Breast epithelium (tissue), 4 donors: ENCODE data around the gene SAP30BP. TPM values are rescaled to one million over a fixed set of nuclear protein-coding genes. Genes with fewer than 3 reads are reported as not detected.

ENCODE experiments used
- DNase-seq, 2 donors: peaks; one replicate each; pipeline ENCODE4 v3.0.0-alpha.2; 2019; ENCODE audit warnings: low spot score in 2 of 2
- H3K27ac ChIP-seq, 2 donors: fragments of 200-600 bp; sonication (generic) in 1 of 2; one replicate each; pipeline ENCODE4 v1.5.1; 2016 to 2019; ENCODE audit warnings: mild to moderate bottlenecking in 1 of 2
- H3K27me3 ChIP-seq, 2 donors: fragments of 200-600 bp; sonication (generic) in 1 of 2; one replicate each; pipeline versions ENCODE4 v1.5.1 to v1.6.0; 2017 to 2019; ENCODE audit warnings: control low read depth in 1 of 2, mild to moderate bottlenecking in 1 of 2
- H3K36me3 ChIP-seq: fragments of 200-600 bp; one replicate; pipeline ENCODE4 v1.5.1; 2019
- H3K4me1 ChIP-seq, 2 donors: fragments of 200-600 bp; sonication (generic); one replicate each; pipeline ENCODE4 v1.5.1; 2016 to 2019; ENCODE audit warnings: control low read depth in 1 of 2
- H3K4me3 ChIP-seq, 3 donors: fragments of 200-600 bp; sonication (generic); 1 replicate in 2 of 3; 2 replicates in 1 of 3; pipeline ENCODE4 v1.5.1; 2016 to 2019; ENCODE audit warnings: mild to moderate bottlenecking in 3 of 3, moderate library complexity in 2 of 3
- H3K9me3 ChIP-seq, 2 donors: fragments of 200-600 bp; sonication (generic) in 1 of 2; one replicate each; pipeline ENCODE4 v1.5.1; 2016 to 2019; ENCODE audit warnings: control low read depth in 1 of 2
- POLR2A ChIP-seq: fragments of 450-650 bp; IDR thresholded peaks from one replicate; pipeline ENCODE4 v1.6.1; 2016; ENCODE audit warnings: antibody characterized with exemption, mild to moderate bottlenecking, moderate library complexity
- POLR2AphosphoS5 ChIP-seq, 3 donors: sonication (generic); formaldehyde crosslinking; IDR thresholded peaks; one replicate each; pipeline ENCODE4 v1.6.1; 2017; ENCODE audit warnings: antibody characterized with exemption in 3 of 3
- intact Hi-C: fragments of 100-400 bp; cut with DNase I; formaldehyde crosslinking; loops from one replicate; pipeline ENCODE4 v1.15.1; 2023; ENCODE audit warnings: low total_unique reads
- total RNA-seq, 3 donors: library from RNA; depleted of rRNA; stranded (reverse); fragments of >200 nt; gene quantifications; one replicate each; pipeline ENCODE4 v1.1.0, GENCODE V29; 2016
- TF ChIP-seq, protein P1 (sequence below), 3 donors: fragments of 450-650 bp; IDR thresholded peaks; one replicate each; pipeline ENCODE4 v1.5.1; 2016 to 2017; ENCODE audit warnings: antibody characterized with exemption in 3 of 3, mild to moderate bottlenecking in 3 of 3, moderate library complexity in 3 of 3

Gene SAP30BP
- total RNA-seq, 3 donors from 2014 or later, result 68.3 to 89.5 (median 86.1) TPM

DNA sequence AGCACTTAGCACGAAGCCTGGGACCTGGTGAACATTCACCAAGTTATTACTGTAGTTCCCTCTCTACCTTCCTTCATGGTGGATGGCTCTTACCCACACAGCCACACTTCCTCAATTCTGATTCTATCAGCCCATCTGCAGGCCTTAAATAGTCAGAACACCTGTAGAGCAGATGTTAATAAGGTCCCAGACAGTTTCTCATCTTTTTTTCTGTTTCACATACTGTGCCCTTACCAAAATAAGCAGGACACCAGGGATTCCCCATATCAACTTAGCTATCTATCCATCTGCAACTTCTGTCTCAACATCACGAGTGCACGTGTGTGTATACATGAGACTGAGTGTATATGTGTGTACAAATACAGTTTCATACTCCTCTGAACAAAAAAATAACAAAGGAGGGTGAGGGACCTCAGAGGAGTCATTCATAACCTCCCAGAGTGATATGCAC, 3.0 kb upstream of the SAP30BP start:
- no peaks in the 10 kb centered on the region for H3K36me3 ChIP-seq

DNA sequence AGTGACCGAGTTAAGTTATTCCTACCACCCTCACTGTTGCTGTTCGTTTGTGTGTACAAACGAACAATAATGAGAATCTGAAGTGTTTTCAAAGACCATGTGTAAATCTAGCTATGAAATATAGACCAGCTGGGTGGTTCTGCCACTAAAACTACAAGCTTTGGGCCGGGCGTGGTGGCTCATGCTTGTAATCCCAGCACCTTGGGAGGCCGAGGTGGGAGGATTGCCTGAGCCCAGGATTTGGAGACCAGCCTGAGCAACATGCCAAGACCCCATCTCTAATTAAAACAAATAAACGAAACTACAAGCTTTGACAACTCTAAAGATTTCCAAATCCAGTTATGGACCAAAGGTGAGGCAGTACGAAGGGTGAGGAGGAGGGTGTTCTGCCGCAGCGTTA, 1.2 kb upstream of the SAP30BP start:
- intact Hi-C loops, result no loop called here
- TF ChIP-seq POLR2AphosphoS5 (IDR thresholded peaks at IDR 0.05) (no peak), POLR2A (no peak)
- TF ChIP-seq, protein P1, sequence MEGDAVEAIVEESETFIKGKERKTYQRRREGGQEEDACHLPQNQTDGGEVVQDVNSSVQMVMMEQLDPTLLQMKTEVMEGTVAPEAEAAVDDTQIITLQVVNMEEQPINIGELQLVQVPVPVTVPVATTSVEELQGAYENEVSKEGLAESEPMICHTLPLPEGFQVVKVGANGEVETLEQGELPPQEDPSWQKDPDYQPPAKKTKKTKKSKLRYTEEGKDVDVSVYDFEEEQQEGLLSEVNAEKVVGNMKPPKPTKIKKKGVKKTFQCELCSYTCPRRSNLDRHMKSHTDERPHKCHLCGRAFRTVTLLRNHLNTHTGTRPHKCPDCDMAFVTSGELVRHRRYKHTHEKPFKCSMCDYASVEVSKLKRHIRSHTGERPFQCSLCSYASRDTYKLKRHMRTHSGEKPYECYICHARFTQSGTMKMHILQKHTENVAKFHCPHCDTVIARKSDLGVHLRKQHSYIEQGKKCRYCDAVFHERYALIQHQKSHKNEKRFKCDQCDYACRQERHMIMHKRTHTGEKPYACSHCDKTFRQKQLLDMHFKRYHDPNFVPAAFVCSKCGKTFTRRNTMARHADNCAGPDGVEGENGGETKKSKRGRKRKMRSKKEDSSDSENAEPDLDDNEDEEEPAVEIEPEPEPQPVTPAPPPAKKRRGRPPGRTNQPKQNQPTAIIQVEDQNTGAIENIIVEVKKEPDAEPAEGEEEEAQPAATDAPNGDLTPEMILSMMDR (IDR thresholded peaks at IDR 0.05), result no peak
- DNase-seq, result no peak
- Histone ChIP-seq H3K27me3 (no peaks in the 10 kb centered on the region), H3K27ac (no peak overlapping the region), H3K4me3 (peak overlapping the region in 2 of 3 donors; percentile 68 to 89), H3K36me3 (no peaks in the 10 kb centered on the region), H3K4me1 (peaks cover 0 to 6% of the 10 kb centered on the region in 2 donors), H3K9me3 (no peaks in the 10 kb centered on the region)

More for the DNA sequence above, 3.0 kb upstream of the SAP30BP start:
- DNase-seq, result no peak
- no peak overlapping the region for H3K4me3 ChIP-seq
- H3K27me3 ChIP-seq, result no peaks in the 10 kb centered on the region
- peaks cover 0 to 6% of the 10 kb centered on the region in 2 donors for H3K4me1 ChIP-seq
- no peak for TF ChIP-seq POLR2A
- TF ChIP-seq POLR2AphosphoS5 (IDR thresholded peaks at IDR 0.05), result no peak
- TF ChIP-seq, protein P1 (IDR thresholded peaks at IDR 0.05), result no peak
- H3K27ac ChIP-seq, result no peak overlapping the region
- intact Hi-C loops, result no loop called here
- no peaks in the 10 kb centered on the region for H3K9me3 ChIP-seq

DNA sequence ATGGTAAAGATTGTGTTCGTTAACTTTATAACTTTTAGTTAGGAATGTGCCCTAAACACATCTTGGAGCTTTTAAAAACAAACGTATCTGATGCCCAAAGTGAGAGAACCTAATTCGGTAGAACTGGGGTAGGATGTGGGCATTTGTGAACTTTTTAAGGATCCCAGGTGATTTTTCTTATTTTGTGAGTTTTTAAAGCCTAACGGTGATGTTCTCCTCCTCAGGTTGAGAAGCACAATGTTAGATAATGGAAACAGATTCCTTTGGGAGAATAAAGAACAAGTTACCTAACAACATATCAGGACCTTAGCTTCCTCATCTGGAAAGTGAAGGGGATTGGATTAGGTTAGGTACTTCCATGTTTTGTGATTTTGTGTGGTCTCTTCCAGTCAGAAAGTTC, 687 bp downstream of the SAP30BP start:
- TF ChIP-seq, protein P1 (IDR thresholded peaks at IDR 0.05), result no peak
- TF ChIP-seq POLR2AphosphoS5 (IDR thresholded peaks at IDR 0.05) (no peak), POLR2A (no peak)
- no peak for DNase-seq
- H3K36me3 ChIP-seq, result peaks cover 7% of the 10 kb centered on the region
- peak overlapping the region; percentile 68 to 92 (median 89) for H3K4me3 ChIP-seq
- peaks cover 0 to 6% of the 10 kb centered on the region in 2 donors for H3K4me1 ChIP-seq
- H3K27me3 ChIP-seq, result no peaks in the 10 kb centered on the region
- intact Hi-C loops, result no loop called here
- peak overlapping the region; percentile 93 to 96 for H3K27ac ChIP-seq
- H3K9me3 ChIP-seq, result no peaks in the 10 kb centered on the region

DNA sequence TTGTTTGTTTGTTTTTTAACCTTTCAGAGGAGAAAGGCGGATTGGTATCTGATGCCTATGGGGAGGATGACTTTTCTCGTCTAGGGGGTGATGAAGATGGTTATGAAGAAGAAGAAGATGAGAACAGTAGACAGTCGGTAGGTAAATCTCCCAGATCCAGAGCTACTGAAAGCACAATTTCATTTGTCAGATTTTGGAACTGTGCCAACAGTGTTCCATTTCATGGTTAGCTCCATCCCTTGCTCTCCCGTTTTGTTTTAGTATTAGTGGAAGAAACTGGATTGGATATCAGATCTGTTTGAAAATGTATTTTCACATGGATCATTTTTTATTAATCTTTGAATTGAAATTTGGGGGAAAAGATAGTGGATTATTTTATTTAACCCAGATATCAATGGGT, 1.4 kb downstream of the SAP30BP start:
- TF ChIP-seq POLR2AphosphoS5 (IDR thresholded peaks at IDR 0.05) (no peak), POLR2A (no peak)
- TF ChIP-seq, protein P1 (IDR thresholded peaks at IDR 0.05), result no peak
- peaks cover 7% of the 10 kb centered on the region for H3K36me3 ChIP-seq
- peak overlapping the region in 1 of 3 donors; percentile 68 for H3K4me3 ChIP-seq
- no peak for DNase-seq
- no peak overlapping the region for H3K27ac ChIP-seq
- no peaks in the 10 kb centered on the region for H3K27me3 ChIP-seq
- no peaks in the 10 kb centered on the region for H3K9me3 ChIP-seq
- peaks cover 0 to 6% of the 10 kb centered on the region in 2 donors for H3K4me1 ChIP-seq
- intact Hi-C loops, result no loop called here

DNA sequence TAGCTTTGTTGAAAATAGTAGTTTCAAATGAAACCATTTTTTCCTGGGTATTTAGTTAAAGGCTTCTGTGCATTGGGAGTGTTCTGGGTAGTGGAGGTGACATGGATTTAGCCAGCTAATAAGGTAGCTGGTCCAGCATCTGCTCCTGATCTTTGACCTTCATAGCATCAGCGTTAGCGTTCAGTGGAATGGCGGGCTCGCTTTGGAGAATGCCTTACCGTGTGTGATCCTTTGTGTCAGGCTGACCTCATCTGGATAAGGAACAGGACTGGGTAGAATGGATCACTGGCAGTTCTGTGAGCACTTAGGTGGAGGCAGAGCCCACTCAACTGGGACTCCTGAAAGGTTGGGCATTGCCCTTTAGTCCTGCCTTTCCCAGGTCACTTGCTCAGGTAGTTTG, 3.7 kb downstream of the SAP30BP start:
- Histone ChIP-seq H3K27ac (no peak overlapping the region), H3K4me3 (no peak overlapping the region), H3K27me3 (no peaks in the 10 kb centered on the region), H3K4me1 (peaks cover 0 to 6% of the 10 kb centered on the region in 2 donors), H3K36me3 (peaks cover 7% of the 10 kb centered on the region), H3K9me3 (no peaks in the 10 kb centered on the region)
- no peak for DNase-seq
- intact Hi-C loops, result no loop called here
- TF ChIP-seq POLR2A (no peak), POLR2AphosphoS5 (IDR thresholded peaks at IDR 0.05) (no peak)

DNA sequence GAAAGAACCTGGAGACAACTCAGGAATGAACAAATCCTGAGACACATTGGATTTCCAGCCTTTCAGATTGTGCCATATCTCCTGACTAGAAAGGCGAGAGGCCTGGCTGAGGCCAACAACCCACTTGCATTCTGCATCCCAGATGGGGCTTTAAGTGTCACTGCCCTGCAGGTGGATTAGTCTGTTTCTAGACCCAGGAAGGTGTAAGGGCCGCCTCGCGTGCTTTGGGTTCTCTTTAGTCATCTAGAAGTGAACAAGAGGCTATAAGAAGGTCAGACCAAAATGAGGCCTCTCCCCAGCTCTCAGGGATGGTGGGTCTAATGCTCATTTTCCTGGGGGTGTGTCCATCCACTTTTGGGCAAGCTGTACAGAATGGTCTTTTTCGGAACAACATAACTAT, 4.9 kb downstream of the SAP30BP start:
- Histone ChIP-seq H3K4me3 (no peak overlapping the region), H3K36me3 (peaks cover 7% of the 10 kb centered on the region), H3K4me1 (no peaks in the 10 kb centered on the region), H3K27me3 (no peaks in the 10 kb centered on the region), H3K27ac (no peak overlapping the region), H3K9me3 (no peaks in the 10 kb centered on the region)
- intact Hi-C loops, result no loop called here
- TF ChIP-seq POLR2A (no peak), POLR2AphosphoS5 (IDR thresholded peaks at IDR 0.05) (no peak)
- TF ChIP-seq, protein P1 (IDR thresholded peaks at IDR 0.05), result no peak
- DNase-seq, result no peak
